ENCODE data around the gene SLC19A1. TPM values are rescaled to one million over a fixed set of nuclear protein-coding genes. Genes with fewer than 3 reads are reported as not detected.

SLC19A1 gene
- total RNA-seq, 1 donor from 2014 or later, result 5.2 TPM

- DNase-seq (ENCODE audit: low read depth), result no peak
Observed at GRCh38 chr21:45545691-45546531, 3.7 kb upstream of the SLC19A1 start.

GRCh38 chr21:45545236-45545570 lies 3.0 kb upstream of the SLC19A1 start:
- DNase-seq (ENCODE audit: low read depth), result no peak

GRCh38 chr21:45544449-45545235 lies 2.4 kb upstream of the SLC19A1 start:
- no peak for DNase-seq (ENCODE audit: low read depth)

GRCh38 chr21:45543710-45544448 lies 1.6 kb upstream of the SLC19A1 start:
- DNase-seq (ENCODE audit: low read depth), result peak; percentile 28

GRCh38 chr21:45543371-45543709 lies 1.1 kb upstream of the SLC19A1 start:
- no peak for DNase-seq (ENCODE audit: low read depth)

GRCh38 chr21:45542667-45543370 lies 579 bp upstream of the SLC19A1 start:
- no peak for DNase-seq (ENCODE audit: low read depth)

- peak; percentile 55 for DNase-seq (ENCODE audit: low read depth)
Observed at GRCh38 chr21:45541221-45542039, 810 bp downstream of the SLC19A1 start.

GRCh38 chr21:45540601-45540970 lies 1.7 kb downstream of the SLC19A1 start:
- no peak for DNase-seq (ENCODE audit: low read depth)

GRCh38 chr21:45539796-45540600 lies 2.2 kb downstream of the SLC19A1 start:
- DNase-seq (ENCODE audit: low read depth), result no peak

GRCh38 chr21:45539046-45539795 lies 3.0 kb downstream of the SLC19A1 start:
- no peak for DNase-seq (ENCODE audit: low read depth)

GRCh38 chr21:45538381-45539045 lies 3.7 kb downstream of the SLC19A1 start:
- DNase-seq (ENCODE audit: low read depth), result no peak

- no peak for DNase-seq (ENCODE audit: low read depth)
Observed at GRCh38 chr21:45537746-45538291, 4.4 kb downstream of the SLC19A1 start.

- DNase-seq (ENCODE audit: low read depth), result no peak
Observed at GRCh38 chr21:45537111-45537745, 5.0 kb downstream of the SLC19A1 start.

GRCh38 chr21:45536301-45537081 lies 5.7 kb downstream of the SLC19A1 start:
- no peak for DNase-seq (ENCODE audit: low read depth)

GRCh38 chr21:45535341-45536081 lies 6.7 kb downstream of the SLC19A1 start:
- DNase-seq (ENCODE audit: low read depth), result no peak

Data from myocyte (in vitro differentiated cells).